HEK293T (cell line): Measurements from ENCODE around the gene GATB.

ENCODE experiments used
- ELF4 ChIP-seq: fragments of 450-650 bp; IDR thresholded peaks from 2 replicates; pipeline ENCODE4 v1.6.1; 2017; ENCODE audit warnings: antibody characterized with exemption
- HDGF ChIP-seq: fragments of 450-650 bp; IDR thresholded peaks from 2 replicates; pipeline ENCODE4 v1.6.1; 2017; ENCODE audit warnings: antibody characterized with exemption, borderline replicate concordance
- L3MBTL2 ChIP-seq: fragments of 450-650 bp; conservative IDR thresholded peaks from 2 replicates; pipeline ENCODE4 v1.6.1; 2016; ENCODE audit warnings: mild to moderate bottlenecking

- no peak for TF ChIP-seq L3MBTL2
- TF ChIP-seq HDGF, result no peak
- no peak for TF ChIP-seq ELF4
These were observed 52.7 kb downstream of the GATB start for GRCh38 chr4:151708100-151708499.
